ENCODE results near the gene MRPL34.

DNA sequence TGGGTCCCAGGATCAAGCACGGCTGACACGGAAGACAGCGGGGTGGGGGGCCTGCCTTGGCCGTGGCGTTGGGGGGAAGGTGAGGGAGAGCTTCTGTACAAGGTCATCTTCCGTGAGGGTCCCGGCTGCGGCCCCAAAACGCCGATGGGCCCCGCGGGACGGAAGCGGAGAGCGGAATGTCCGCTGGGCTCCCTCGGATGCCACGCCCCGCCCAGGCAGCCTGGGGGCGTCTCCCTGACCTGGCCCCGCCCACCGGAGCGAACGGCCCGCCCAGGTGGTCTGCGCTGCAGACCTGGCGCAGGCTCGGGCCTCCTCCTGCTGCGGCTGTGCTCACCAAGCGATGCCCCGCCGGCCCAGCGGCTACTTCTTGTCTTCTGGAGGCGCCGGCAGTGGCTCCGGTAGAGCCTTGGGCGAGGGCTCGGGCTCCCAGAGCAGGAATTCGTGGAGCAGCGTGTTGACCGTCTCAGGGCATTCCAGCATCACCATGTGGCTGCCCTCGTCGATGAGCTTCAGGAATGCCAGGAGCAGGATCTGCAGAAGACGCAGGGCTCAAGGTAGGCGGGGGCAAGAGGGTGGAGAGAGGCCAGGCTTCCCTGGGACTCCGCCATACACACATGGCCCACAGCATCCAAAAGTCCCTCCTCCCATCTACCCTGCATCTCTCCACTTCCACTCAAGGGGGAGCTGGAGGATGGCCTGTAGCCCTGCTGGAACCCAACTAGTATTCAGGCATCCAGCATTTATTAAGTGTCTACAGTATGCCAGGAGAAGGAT, 13.2 kb upstream of the MRPL34 start:
- TF ChIP-seq, protein P1, sequence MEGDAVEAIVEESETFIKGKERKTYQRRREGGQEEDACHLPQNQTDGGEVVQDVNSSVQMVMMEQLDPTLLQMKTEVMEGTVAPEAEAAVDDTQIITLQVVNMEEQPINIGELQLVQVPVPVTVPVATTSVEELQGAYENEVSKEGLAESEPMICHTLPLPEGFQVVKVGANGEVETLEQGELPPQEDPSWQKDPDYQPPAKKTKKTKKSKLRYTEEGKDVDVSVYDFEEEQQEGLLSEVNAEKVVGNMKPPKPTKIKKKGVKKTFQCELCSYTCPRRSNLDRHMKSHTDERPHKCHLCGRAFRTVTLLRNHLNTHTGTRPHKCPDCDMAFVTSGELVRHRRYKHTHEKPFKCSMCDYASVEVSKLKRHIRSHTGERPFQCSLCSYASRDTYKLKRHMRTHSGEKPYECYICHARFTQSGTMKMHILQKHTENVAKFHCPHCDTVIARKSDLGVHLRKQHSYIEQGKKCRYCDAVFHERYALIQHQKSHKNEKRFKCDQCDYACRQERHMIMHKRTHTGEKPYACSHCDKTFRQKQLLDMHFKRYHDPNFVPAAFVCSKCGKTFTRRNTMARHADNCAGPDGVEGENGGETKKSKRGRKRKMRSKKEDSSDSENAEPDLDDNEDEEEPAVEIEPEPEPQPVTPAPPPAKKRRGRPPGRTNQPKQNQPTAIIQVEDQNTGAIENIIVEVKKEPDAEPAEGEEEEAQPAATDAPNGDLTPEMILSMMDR (IDR thresholded peaks at IDR 0.05) = peak; percentile 45 to 69 (median 66)
- no peak for TF ChIP-seq POLR2A (IDR thresholded peaks at IDR 0.05)

Data from breast epithelium (tissue), 3 donors.